HEK293 (cell line): ENCODE data around the gene KCNJ16.

ENCODE experiments used
- ATF2 ChIP-seq: fragments of 450-650 bp; formaldehyde crosslinking; IDR thresholded peaks from 2 replicates; pipeline ENCODE4 v1.5.1; 2016; ENCODE audit warnings: missing biosample characterization, missing genetic modification characterization, low read depth
- CTCF ChIP-seq: fragments of 450-650 bp; formaldehyde crosslinking; IDR thresholded peaks from 2 replicates; pipeline ENCODE4 v1.5.1; 2016; ENCODE audit warnings: missing biosample characterization, missing genetic modification characterization
- EGR2 ChIP-seq: fragments of 450-650 bp; formaldehyde crosslinking; IDR thresholded peaks from 2 replicates; pipeline ENCODE4 v1.5.1; 2016; ENCODE audit warnings: low read depth, missing biosample characterization, missing genetic modification characterization
- GLI2 ChIP-seq: fragments of 450-650 bp; formaldehyde crosslinking; IDR thresholded peaks from 2 replicates; pipeline ENCODE4; 2017; ENCODE audit warnings: missing biosample characterization, missing genetic modification characterization, low read depth, borderline replicate concordance
- GLI4 ChIP-seq: fragments of 450-650 bp; formaldehyde crosslinking; IDR thresholded peaks from 2 replicates; pipeline ENCODE4 v1.5.1; 2016; ENCODE audit warnings: missing biosample characterization, missing genetic modification characterization
- GLIS1 ChIP-seq: fragments of 450-650 bp; formaldehyde crosslinking; IDR thresholded peaks from 2 replicates; pipeline ENCODE4 v1.5.1; 2016; ENCODE audit warnings: missing biosample characterization, missing genetic modification characterization
- HOXC10 ChIP-seq: sonication (generic); formaldehyde crosslinking; IDR thresholded peaks from 2 replicates; pipeline ENCODE4 v1.8.1; 2023; ENCODE audit warnings: mild to moderate bottlenecking, missing genetic modification reagents
- KLF1 ChIP-seq: fragments of 450-650 bp; formaldehyde crosslinking; IDR thresholded peaks from 2 replicates; pipeline ENCODE4 v1.5.1; 2016; ENCODE audit warnings: missing biosample characterization, missing genetic modification characterization
- KLF8 ChIP-seq: fragments of 450-650 bp; formaldehyde crosslinking; IDR thresholded peaks from 2 replicates; pipeline ENCODE4 v1.5.1; 2016; ENCODE audit warnings: missing biosample characterization, missing genetic modification characterization
- PATZ1 ChIP-seq: fragments of 450-650 bp; formaldehyde crosslinking; IDR thresholded peaks from 2 replicates; pipeline ENCODE4 v1.5.1; 2016; ENCODE audit warnings: missing biosample characterization, missing genetic modification characterization
- PRDM2 ChIP-seq: fragments of 450-650 bp; formaldehyde crosslinking; IDR thresholded peaks from 2 replicates; pipeline ENCODE4 v1.5.1; 2016; ENCODE audit warnings: missing biosample characterization, missing genetic modification characterization, borderline replicate concordance
- RBAK ChIP-seq: fragments of 450-650 bp; formaldehyde crosslinking; IDR thresholded peaks from 2 replicates; pipeline ENCODE4 v1.5.1; 2016; ENCODE audit warnings: missing biosample characterization, missing genetic modification characterization
- REPIN1 ChIP-seq: fragments of 450-650 bp; formaldehyde crosslinking; IDR thresholded peaks from 2 replicates; pipeline ENCODE4 v1.5.1; 2017; ENCODE audit warnings: missing biosample characterization, missing genetic modification characterization, low read depth
- SALL2 ChIP-seq: fragments of 450-650 bp; formaldehyde crosslinking; IDR thresholded peaks from 2 replicates; pipeline ENCODE4 v1.5.0; 2017; ENCODE audit warnings: missing biosample characterization, mild to moderate bottlenecking, missing genetic modification characterization, borderline replicate concordance
- ZBTB11 ChIP-seq: fragments of 450-650 bp; formaldehyde crosslinking; conservative IDR thresholded peaks from 2 replicates; pipeline ENCODE4 v1.5.1; 2016; ENCODE audit warnings: low read depth, missing biosample characterization, missing genetic modification characterization
- ZNF354C ChIP-seq: fragments of 450-650 bp; formaldehyde crosslinking; IDR thresholded peaks from 2 replicates; pipeline ENCODE4 v1.5.1; 2016; ENCODE audit warnings: missing biosample characterization, missing genetic modification characterization, low read depth, borderline replicate concordance
- ZNF404 ChIP-seq: fragments of 450-650 bp; formaldehyde crosslinking; IDR thresholded peaks from 2 replicates; pipeline ENCODE4 v1.5.1; 2017; ENCODE audit warnings: missing biosample characterization, missing genetic modification characterization
- ZNF580 ChIP-seq: fragments of 450-650 bp; formaldehyde crosslinking; IDR thresholded peaks from 2 replicates; pipeline ENCODE4 v1.5.1; 2016; ENCODE audit warnings: missing biosample characterization, missing genetic modification characterization
- ZNF596 ChIP-seq: fragments of 450-650 bp; IDR thresholded peaks from 2 replicates; pipeline ENCODE4 v1.5.0; 2018; ENCODE audit warnings: missing biosample characterization, mild to moderate bottlenecking, missing genetic modification characterization, moderate library complexity
- ZNF623 ChIP-seq: fragments of 450-650 bp; formaldehyde crosslinking; IDR thresholded peaks from 2 replicates; pipeline ENCODE4 v1.5.1; 2016; ENCODE audit warnings: missing biosample characterization, missing genetic modification characterization
- ZNF660 ChIP-seq: fragments of 450-650 bp; IDR thresholded peaks from 2 replicates; pipeline ENCODE4 v1.5.1; 2018; ENCODE audit warnings: missing biosample characterization, mild to moderate bottlenecking, missing genetic modification characterization
- ZNF701 ChIP-seq: fragments of 450-650 bp; formaldehyde crosslinking; IDR thresholded peaks from 2 replicates; pipeline ENCODE4 v1.5.1; 2016; ENCODE audit warnings: missing biosample characterization, missing genetic modification characterization
- ZNF747 ChIP-seq: fragments of 450-650 bp; formaldehyde crosslinking; IDR thresholded peaks from 2 replicates; pipeline ENCODE4 v1.5.1; 2016; ENCODE audit warnings: missing biosample characterization, missing genetic modification characterization
- ZNF777 ChIP-seq: fragments of 450-650 bp; formaldehyde crosslinking; IDR thresholded peaks from 2 replicates; pipeline ENCODE4 v1.5.1; 2017; ENCODE audit warnings: missing biosample characterization, missing genetic modification characterization, borderline replicate concordance

The KCNJ16 gene

GRCh38 chr17:70168977-70169708 lies 94.1 kb downstream of the KCNJ16 start, which contains the start of gene KCNJ2 (continued):
- no peak for TF ChIP-seq PRDM2 (tag by site-specific recombination)
- no peak for TF ChIP-seq ZNF354C (tag by site-specific recombination)
- TF ChIP-seq ZBTB11 (tag by site-specific recombination), result peak; percentile 56
- TF ChIP-seq GLIS1, result 0 out of 2 replicates have a peak, but pooled peaks have one; percentile 26
- TF ChIP-seq RBAK, result no peak
- TF ChIP-seq KLF1, result peak; percentile 27; the same call in 1 of the 2 replicates
- TF ChIP-seq ZNF701, result no peak
- no peak for TF ChIP-seq ZNF580 (tag by site-specific recombination)
- TF ChIP-seq ZNF596, result no peak
- no peak for TF ChIP-seq GLI4 (tag by site-specific recombination)
- TF ChIP-seq CTCF, result peak; percentile 23; the same call in 1 of the 2 replicates
- 0 out of 2 replicates have a peak, but pooled peaks have one; percentile 39 for TF ChIP-seq KLF8 (tag by site-specific recombination)
- TF ChIP-seq ZNF623, result no peak
- peak; percentile 87; the same call in 1 of the 2 replicates for TF ChIP-seq ZNF777
- TF ChIP-seq SALL2 (tag by site-specific recombination), result no peak
- TF ChIP-seq ATF2 (tag by site-specific recombination), result no peak
- no peak for TF ChIP-seq REPIN1 (tag by site-specific recombination)
- no peak for TF ChIP-seq ZNF404 (tag by site-specific recombination)
- TF ChIP-seq HOXC10 (CRISPR knock-in tag), result no peak
- TF ChIP-seq ZNF747 (tag by site-specific recombination), result no peak
- TF ChIP-seq PATZ1, result peak; percentile 85
- peak; percentile 87; the same call in 1 of the 2 replicates for TF ChIP-seq ZNF660 (tag by site-specific recombination)
- no peak for TF ChIP-seq GLI2
- TF ChIP-seq EGR2 (tag by site-specific recombination), result peak; percentile 38
